ENCODE results near the gene VPS35L.
"Not testable (repeated sequence)": the region's sequence is repeated elsewhere in the genome, so short reads cannot be mapped to it uniquely, and the experiment has no call there.

The VPS35L gene

DNA sequence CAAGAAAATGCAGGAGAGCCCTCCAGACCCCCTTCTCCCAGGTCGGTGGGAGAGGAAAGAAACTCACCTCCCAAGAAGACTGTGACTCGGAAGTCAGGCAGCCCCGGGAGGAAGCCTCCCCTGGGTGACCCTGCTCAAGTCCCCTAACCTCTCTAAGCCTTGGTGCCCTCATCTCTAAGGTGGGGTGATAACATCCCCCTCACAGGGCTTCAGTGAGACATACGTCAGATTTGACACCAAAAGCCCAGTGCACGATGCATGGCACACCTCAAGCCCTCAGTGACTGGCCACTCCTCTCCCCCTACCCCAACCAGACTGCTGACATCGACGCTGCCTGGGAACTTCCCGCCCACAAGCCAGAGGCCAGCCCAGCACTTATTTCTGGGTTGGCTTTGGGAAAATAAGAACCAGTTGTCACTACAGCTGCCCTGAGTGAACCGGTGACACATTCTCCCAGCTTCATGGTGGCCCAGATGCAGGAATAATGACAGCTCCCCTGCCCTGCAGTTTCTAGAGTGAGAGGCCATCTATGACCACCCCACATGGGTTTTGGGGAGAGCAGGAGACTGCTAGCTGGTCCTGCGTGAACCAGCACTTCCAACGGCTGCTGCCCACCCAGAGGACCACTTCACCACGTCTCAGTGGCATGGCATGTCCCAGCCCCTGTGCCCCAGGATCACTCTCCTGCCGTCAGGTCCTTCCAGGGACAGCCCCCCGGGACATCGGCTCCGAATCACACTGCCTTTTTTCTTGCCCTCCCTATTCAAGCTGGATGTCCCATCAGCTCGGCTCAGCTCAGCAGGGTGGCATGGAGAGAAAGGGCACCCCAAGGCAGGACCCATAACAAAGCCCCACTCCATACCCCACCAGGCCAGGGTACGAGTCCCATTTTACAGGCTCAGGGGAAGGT, 153.0 kb downstream of the VPS35L start:
- in situ Hi-C loops (cut with MboI; ENCODE audit: low sequenced_read_pairs) = no loop called here

GRCh38 chr16:19709381-19710136, 154.1 kb downstream of the VPS35L start:
- in situ Hi-C loops (cut with MboI; ENCODE audit: low sequenced_read_pairs) = no loop called here

DNA sequence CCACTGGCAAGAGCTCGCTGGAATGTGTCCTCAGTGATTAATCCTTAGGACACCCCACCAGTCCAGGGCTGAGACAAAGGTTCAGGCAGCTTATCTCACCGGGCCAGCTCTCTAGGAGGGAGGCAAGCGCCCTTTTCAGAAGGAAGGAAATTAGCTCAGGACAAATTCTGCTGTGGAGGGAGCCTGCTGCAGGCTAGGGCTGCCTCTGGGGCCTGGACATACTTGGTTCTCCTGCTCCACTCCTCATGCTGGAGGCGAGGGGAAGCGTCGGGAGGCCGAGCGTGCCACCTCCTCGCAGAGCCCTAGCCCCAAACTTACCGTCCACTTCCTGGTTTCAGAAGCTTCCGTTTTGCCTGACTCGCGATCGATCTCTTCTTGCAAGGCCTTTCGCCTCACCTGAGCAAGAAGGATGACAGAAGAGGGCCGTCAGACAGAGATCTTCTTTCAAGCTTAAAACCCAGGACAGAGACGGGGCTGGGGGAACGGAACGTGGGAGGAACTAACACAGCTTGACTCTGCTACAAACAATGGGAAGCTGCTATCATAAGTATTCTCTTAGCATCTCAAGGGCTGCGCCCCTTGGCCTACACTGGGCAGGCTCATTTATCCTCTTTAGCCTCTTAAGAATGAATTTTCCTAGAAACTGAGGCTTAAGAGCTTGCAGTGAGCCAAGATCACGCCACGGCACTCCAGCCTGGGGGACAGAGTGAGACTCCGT, 154.8 kb downstream of the VPS35L start:
- in situ Hi-C loops (cut with MboI; ENCODE audit: low sequenced_read_pairs) = no loop called here

GRCh38 chr16:19710991-19711545, 155.6 kb downstream of the VPS35L start:
- in situ Hi-C loops (cut with MboI; ENCODE audit: low sequenced_read_pairs) = no loop called here

DNA sequence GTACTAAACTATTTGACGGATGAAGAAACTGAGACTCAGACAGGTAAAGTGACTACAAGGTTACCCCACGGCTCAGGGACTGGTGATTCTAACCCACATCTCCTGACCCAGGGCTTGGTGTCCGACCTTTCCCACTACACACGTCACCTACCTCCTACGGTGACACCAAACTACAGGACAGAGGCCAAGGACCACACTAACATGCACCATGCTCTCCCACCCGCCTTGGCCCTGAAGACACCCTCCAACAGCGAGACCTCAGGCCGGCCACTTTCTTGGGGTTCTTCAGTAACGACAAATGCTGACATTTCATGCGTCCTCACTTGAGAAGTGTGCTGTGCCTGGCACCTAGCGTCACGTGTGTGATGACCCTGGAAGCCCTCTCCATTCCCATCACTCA, 156.1 kb downstream of the VPS35L start:
- in situ Hi-C loops (cut with MboI; ENCODE audit: low sequenced_read_pairs) = no loop called here

DNA sequence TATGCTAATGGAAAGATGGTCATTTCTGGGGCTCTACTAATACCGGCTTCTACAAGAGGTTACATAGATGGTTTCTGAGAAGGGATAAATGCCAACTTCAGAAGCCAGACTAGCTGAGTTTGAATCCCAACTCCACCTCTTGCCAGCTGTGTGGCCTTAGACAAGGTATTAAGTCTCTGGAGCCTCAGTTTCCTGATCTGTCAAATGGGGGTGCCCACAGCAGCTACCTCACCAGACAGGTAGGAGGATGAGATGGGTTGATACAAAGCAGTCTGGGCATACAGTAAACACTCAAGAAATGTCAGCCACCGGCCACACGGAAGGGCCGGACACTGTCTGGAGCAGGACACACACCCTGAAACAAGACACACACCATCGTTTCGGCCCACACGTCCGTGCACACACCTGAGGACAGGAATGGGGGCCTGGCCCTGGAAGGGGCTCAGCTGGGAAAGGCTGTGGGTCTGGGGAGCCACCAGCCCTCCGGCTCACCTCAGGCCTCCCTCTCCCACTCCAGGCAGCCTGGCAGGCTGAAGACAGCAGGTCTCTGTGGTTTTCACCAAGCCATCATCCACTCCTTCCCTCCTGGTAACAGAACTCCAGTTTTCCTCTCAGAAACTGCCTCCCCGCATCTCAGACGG, 157.0 kb downstream of the VPS35L start:
- in situ Hi-C loops (cut with MboI; ENCODE audit: low sequenced_read_pairs) = no loop called here

GRCh38 chr16:19713697-19714096, 158.2 kb downstream of the VPS35L start:
- in situ Hi-C loops (cut with MboI; ENCODE audit: low sequenced_read_pairs) = no loop called here

GRCh38 chr16:19715566-19715965, 160.1 kb downstream of the VPS35L start:
- in situ Hi-C loops (cut with MboI; ENCODE audit: low sequenced_read_pairs) = no loop called here

- in situ Hi-C loops (cut with MboI; ENCODE audit: low sequenced_read_pairs) = no loop called here
These were observed 160.7 kb downstream of the VPS35L start for GRCh38 chr16:19716183-19716582.

- in situ Hi-C loops (cut with MboI; ENCODE audit: low sequenced_read_pairs) = not testable (repeated sequence)
These were observed 161.2 kb downstream of the VPS35L start for GRCh38 chr16:19716728-19717127.

GRCh38 chr16:19717314-19717713, 161.8 kb downstream of the VPS35L start:
- in situ Hi-C loops (cut with MboI; ENCODE audit: low sequenced_read_pairs) = no loop called here

DNA sequence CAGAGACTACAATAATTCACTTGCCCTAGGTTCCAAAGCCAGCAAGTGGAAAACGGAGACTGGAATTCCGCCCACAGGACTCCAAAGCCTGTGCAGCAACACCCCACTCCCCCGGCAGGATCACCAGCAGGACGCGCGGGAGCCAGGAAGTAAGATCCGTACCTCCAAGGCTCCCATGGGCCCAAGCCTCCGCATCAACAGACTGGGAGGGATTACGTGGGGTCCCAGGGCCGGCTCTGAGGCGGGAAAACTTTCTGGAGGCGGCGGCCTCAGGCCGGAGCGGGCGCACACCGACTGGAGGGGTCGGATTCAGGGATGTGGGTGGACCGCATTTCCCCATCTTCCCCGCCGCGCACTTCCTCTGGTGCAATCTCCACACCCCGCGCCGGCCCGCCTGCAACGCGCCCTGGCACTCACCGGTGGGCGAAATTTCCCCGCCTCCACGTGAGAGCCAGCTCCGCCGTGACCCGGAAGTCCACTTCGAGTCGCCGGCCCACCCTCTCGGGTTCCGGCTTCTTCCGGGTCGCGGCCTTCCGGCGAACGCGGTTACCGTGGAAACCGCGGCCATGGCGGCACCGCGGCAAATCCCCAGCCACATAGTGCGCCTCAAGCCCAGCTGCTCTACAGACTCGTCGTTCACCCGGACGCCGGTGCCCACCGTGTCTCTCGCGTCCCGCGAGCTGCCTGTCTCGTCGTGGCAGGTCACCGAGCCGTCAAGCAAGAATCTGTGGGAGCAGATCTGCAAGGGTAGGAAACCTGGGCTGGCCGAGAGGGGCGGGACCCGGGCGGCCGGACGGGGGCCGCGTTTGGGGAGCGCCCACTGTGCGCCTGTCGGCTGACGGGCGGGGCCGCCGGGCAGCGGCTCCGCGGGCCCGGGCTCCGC, 162.5 kb downstream of the VPS35L start, which contains the start of the genes IQCK and KNOP1:
TSS of gene IQCK (plus strand) at position 531 of the 883 bp plus-strand sequence. CDS start at position 567, 36 bp downstream.
TSS of gene KNOP1 (minus strand) at position 487 of the 883 bp plus-strand sequence. CDS start 3,192 bp downstream, outside the sequence.
- in situ Hi-C loops (cut with MboI; ENCODE audit: low sequenced_read_pairs) = no loop called here

DNA sequence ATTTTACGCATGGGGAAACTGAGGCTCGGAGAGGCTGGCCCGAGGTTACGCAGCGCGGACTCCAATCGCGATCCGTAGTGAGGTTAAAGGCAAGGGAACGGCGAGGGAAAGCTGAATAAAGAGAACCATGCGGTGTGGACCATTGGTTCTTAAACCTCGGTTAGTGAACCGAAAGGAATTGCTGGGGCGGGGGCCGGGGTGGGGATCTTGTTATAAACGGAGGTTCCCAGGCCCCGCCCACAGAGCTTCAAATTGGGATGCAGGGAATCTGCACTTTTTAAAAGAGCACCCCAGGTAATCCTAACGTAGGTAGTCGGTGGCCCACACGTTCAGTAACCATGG, 163.1 kb downstream of the VPS35L start:
- in situ Hi-C loops (cut with MboI; ENCODE audit: low sequenced_read_pairs) = no loop called here

DNA sequence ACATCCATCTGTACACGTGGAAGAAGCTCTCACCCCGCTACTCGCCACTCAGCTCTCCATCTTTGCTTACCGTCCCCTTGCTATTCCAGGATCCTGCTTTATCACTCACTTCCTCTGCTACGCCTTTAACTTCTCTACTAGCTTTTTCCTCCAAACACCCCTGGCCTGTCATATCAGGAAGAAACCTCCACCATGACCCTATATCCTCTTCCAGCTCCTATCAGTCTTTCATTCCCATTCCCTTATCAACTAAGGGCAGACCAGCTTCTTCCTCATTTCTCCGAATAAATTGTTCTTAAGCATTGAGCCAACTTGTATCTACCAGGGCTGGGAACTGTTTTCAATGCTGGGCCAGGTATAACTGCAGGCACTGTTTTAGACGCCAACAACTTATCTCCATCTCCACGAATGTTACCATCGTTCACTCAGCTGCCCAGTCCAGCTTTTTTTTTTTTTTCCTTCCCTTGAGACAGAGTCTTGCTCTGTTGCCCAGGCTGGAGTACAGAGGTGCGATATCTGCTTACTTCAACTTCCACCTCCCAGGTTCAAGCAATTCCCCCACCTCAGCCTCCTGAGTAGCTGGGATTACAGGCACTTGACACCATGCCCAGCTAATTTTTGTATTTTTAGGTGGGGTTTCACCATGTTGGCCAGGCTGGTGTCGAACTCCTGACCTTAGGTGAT, 166.9 kb downstream of the VPS35L start:
- in situ Hi-C loops (cut with MboI; ENCODE audit: low sequenced_read_pairs) = no loop called here

DNA sequence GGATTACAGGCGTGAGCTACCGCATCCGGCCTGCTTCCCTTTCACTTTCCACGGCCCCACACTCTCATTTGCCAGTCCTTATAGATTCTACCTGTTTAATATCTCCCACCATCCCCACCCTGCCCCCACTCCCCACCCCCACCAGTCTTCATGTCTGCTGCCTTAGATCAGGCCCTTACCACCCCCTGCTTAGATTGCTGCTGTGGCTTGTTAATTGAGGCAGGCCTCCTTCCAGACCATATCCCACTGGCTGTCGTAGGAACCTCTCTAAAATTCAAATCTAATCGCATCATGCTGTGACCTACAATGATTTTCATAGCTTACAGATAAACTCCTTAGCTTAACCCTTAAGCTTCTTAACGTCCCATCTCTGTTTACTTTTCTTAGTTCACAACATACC, 167.5 kb downstream of the VPS35L start:
- in situ Hi-C loops (cut with MboI; ENCODE audit: low sequenced_read_pairs) = no loop called here

DNA sequence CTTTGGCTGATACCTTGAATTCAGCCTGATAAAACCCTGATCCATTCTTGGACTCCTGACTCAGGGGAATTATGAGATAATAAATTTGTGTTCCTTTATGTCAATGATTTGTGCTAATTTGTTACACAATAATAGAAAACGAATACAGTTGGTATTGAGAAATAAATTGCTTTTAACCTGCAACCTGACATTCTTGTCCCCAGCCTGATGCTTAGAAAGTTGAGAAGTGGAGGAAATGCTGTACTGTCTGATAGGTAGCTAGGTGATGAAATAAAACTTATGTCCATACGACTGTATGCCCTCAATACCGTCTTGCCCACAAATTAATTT, 173.1 kb downstream of the VPS35L start:
- in situ Hi-C loops (cut with MboI; ENCODE audit: low sequenced_read_pairs) = no loop called here

DNA sequence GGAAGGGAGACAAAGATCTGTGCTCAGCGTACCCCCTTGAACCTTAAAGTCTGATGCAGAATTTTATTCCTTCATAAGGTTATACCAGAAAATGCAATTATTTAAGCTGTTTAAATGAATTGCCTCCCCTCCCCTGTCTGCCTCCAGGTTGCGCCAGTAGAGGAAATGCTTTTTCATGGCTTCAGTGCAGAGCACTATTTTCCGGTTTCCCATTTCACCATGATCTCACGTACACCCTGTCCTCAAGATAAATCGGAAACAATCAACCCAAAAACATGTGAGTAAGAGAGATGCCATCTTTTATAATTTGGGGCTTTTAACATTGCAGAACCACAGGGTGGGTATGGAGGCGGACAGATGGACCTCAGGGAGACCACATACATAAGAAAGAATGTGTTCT, 178.0 kb downstream of the VPS35L start:
- in situ Hi-C loops (cut with MboI; ENCODE audit: low sequenced_read_pairs) = no loop called here

DNA sequence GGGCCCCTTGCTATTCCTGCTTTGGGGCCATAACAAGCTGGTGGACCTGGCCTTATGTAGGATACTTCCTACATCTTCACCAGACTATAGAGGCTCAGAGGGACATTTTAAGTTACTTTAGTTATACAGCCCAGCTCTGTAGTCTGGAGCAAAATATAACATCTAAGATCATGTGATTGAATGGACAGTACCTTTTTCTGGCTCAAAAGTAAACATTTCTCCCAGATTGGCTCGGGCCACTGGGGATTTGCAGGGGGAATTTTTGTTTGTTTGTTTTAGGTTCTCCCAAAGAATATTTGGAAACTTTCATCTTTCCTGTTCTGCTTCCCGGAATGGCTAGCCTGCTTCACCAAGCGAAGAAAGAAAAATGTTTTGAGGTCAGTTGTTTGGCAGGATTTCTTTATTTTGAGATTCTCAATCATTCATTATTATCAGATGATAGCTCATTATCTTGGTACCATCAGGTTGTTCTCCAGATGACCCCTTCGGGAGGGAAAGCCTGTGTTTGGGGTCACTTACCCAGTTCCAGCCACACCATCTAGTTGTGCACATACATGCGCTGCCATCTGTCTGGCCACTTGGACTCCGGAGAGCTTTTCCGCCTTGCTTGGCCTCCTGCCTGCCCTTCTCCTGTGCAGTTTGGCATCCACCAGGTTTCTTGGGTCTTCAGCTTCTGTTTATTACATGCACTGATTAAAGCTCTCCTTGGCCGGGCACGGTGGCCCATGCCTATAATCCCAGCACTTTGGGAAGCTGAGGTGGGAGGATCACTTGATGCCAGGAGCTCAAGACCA, 179.8 kb downstream of the VPS35L start:
- in situ Hi-C loops (cut with MboI; ENCODE audit: low sequenced_read_pairs) = no loop called here

All from HL-60/S4 (cell line).